ENCODE data around the gene UROD.

DNA sequence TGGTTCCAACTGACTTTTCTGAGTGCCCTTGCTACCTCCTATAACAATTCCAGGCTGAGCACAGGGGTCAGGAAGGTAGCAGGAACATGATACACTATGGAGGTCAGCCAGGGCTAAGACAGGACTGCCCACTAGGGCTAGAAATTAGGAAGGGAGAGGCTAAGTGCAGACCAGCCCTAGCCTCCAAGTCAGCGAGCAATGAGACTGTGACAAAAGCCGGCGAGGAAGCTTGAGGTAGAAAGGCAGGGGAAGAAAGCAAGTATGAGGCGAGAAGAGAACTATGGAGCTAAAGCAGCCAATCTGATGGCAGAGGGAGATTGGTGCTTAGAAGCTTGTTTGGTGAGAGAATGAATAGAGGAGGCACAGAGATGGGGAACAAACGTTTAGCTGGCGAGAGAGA is 4.7 kb downstream of the UROD start:
- TF ChIP-seq, protein P1, sequence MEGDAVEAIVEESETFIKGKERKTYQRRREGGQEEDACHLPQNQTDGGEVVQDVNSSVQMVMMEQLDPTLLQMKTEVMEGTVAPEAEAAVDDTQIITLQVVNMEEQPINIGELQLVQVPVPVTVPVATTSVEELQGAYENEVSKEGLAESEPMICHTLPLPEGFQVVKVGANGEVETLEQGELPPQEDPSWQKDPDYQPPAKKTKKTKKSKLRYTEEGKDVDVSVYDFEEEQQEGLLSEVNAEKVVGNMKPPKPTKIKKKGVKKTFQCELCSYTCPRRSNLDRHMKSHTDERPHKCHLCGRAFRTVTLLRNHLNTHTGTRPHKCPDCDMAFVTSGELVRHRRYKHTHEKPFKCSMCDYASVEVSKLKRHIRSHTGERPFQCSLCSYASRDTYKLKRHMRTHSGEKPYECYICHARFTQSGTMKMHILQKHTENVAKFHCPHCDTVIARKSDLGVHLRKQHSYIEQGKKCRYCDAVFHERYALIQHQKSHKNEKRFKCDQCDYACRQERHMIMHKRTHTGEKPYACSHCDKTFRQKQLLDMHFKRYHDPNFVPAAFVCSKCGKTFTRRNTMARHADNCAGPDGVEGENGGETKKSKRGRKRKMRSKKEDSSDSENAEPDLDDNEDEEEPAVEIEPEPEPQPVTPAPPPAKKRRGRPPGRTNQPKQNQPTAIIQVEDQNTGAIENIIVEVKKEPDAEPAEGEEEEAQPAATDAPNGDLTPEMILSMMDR (IDR thresholded peaks at IDR 0.05): no peak
- no peak for TF ChIP-seq POLR2A (IDR thresholded peaks at IDR 0.05)
